TTC549 (cell line): Measurements from ENCODE around the gene INPP5E.

ENCODE experiments used
- FAIRE-seq: peaks from 2 replicates; lab custom pipeline; 2012; peaks lifted over from hg19 to GRCh38; lab: Jason Lieb, UNC

INPP5E gene, protein sequence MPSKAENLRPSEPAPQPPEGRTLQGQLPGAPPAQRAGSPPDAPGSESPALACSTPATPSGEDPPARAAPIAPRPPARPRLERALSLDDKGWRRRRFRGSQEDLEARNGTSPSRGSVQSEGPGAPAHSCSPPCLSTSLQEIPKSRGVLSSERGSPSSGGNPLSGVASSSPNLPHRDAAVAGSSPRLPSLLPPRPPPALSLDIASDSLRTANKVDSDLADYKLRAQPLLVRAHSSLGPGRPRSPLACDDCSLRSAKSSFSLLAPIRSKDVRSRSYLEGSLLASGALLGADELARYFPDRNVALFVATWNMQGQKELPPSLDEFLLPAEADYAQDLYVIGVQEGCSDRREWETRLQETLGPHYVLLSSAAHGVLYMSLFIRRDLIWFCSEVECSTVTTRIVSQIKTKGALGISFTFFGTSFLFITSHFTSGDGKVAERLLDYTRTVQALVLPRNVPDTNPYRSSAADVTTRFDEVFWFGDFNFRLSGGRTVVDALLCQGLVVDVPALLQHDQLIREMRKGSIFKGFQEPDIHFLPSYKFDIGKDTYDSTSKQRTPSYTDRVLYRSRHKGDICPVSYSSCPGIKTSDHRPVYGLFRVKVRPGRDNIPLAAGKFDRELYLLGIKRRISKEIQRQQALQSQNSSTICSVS

DNA sequence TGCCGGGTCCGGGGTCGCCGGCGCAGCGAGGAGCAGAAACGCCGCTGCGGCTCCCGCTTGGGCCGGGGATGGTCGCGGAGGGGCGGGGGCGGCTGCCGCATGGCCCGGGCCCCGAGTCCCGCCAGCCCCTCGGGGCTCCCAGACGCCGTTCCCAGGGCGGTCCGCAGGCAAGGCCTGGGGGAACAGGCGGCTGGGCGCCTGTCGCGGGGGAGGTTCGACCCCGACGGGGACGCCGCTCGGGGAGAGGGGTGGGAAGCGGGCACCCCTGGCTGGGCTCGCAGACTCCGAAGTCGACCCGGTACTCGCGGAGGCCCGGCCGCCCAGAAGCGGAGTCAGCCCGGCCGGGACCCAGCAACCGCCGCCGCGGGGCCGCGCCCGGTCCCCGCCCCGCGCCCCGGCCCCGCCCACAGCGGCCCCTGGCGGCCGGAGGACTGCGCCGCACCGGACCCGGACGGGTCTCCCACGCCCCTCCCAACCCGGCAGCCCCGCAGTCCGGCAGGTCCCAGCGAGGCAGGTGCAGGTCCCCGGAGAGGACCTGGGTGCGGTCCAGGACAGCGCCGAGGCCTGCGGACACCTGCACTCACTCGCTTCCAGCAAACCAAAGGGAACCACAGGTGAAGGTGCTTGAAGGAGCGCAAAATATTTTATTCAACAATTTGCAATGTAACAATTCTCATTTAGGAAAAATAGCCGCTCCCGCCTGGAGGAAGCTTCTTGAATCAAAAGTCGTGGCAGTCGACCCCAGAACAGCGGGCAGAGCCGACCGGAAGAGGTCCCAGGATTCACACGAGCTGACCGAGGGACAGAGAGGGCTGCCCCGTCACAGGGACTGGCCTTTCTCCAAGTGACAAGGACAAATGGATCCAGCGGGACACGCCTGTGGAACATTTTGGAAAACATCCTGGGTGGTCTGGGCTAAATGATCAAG lies at the start of gene INPP5E:
TSS of gene INPP5E (minus strand) at position 365 of the 928 bp plus-strand sequence. CDS start 426 bp downstream, outside the sequence.
- FAIRE-seq = no peak

DNA sequence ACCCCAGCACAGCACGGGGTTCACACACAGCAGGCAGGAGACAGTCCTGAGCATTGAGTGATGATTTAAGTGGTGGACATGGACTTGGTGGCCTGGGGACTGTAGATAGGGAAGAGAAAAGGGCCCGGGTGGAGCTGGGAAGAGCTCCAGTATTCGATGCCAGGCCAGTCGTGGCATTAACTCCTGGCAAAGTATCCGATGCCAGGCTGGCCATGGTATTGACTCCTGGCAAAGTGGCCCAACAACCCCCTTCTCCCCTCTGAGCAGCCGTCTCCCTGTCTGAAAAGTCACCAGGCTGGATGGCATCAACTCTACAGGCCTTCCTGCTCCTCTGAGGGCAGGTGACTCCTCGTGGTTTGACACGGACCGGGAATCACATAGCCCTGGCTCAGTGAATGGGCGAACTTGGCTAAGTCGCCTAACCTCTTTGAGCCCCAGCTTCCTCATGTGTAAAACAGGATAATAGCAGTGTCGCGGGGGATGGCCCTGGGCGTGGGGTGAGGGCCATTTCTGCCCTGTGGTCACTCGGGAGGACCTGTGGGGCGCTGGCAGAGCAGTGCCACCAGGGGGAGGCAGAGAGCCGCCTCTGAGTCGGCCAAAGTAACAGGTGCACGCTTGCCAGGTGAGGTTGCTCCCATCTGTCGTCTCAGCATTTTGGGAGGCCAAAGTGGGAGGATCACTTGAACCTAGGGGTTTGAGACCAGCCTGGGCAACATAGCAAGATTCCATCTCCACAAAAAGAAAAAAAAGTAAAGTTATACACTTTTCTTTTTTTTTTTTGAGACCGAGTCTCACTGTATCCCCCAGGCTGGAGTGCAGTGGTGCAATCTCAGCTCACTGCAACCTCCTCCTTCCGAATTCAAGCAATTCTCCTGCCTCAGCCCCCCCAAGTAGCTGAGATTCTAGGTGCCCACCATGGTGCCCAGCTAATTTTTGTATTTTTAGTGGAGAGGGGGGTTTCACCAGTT lies 48.9 kb upstream of the INPP5E start:
- no peak for FAIRE-seq

DNA sequence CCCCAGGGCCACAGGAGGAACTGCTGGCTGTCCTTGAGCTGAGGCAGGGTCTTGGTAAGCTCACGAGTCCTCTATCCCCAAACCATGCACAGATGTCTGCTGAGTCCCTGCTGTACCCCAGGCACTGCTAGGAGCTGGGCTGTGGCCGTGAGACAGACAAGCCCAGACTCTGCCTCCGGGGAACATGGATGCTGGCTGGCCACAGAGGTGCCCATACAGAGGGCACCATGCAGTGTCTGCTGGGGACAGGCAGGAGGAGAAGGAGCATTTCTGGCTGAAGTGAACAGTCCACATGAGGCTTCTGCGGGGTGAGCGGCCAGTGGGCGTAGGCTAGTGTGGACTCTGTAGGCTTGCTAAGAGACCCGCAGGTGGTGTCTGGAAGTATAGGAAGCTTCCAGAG lies 48.0 kb upstream of the INPP5E start:
- no peak for FAIRE-seq

DNA sequence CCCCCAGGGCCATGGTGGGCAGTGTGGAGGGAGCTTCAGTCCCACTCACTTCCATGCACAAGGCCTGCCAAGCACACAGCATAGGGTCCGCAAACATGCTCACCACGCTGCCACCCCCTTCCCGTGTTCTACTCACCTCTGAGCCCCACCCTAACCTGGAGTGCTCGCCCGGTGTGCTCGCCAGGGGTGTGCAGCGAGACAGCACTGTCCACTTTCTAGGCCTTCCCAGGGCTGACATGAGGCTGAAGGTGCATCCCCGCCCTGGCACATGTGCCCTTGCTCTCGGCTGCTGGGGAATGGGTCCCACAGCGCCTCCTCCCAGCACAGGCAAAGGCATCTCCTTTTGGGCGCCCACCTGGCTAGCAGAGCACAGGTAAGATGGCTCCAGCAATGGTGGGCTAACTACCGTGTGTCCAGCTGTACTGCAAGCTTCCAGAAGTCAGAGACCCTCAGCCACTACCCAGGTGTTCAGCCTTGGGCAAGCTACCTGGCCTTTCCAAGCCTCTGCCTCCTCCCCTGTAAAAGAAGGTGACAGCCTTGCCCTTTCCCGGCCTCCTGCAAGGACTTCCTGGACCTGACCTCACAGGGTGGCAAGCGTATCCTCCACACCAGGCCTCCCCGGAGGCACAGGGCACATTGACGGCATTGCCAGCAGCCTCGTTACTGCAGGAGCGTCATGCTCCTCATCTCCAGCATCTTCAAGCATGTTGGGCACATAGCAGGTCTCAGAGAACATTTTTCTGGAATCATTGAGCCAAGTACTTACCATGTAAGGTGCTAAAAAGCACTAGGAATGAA lies 47.4 kb upstream of the INPP5E start:
- FAIRE-seq = no peak

DNA sequence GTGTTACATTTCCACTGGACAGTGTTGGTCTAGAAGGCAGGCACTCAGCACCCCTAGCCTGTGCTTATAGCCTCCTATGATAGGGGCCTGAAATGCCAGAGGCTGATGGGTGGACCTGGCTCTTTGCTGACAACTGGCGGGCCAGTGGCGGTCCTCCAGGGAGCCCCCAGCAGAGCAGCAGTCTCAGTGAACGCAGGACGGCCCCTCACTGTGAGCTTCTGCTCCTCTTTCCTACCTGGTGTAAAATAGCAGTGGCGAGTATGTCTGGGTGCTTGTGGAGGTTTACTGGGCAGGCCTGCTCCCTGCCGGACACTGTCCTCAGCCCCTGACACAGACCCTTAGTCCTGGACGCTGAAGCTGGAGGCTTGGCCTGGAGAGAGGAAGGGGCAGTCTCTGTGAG lies 46.5 kb upstream of the INPP5E start:
- FAIRE-seq = no peak

DNA sequence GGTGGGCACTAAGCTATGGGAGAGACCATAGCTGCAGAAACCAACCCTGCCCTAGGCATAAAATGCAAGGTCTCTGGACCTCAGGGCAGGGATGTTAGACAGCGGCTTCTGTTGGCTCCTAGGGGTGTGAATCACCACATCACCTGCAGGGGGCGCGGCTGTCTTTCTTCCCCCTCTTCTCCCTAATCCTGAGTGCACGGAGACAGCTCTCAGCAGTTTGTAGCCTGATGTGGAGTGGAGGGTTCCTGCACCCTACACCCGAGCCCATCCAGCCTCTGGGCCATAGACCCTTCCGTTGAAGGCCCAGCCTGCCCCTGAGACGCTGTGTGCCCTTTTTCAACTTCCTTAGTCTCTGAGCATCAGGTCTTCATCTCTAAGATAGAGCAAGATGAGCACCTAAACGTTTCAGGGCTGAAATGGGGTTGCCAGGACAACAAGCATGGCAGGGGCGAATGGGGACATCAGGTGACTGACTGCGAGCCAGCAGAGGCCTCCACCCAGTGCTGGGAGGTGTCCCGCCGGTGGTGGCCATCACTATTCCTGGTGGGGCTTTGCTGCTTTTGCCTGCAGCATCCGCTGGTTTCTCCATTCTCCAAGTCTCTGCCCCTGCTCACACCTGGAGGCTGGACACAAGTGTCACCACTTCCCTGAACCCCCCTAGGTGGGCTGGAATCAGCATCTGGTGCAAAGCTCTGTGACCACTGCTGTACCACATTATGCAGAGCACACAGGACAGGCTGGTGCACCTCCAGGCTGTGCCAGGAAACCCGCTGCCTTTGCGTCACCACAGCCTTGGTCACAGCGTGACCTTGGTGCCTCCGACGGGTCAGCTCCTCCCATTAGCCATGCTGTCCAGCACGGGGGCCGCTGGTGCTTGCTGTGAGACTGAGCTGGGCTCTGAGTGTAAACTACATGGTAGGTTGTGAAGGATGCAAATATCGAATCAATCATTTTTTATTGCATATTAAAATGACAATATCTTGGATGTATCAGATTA lies 45.7 kb upstream of the INPP5E start:
- FAIRE-seq = no peak

DNA sequence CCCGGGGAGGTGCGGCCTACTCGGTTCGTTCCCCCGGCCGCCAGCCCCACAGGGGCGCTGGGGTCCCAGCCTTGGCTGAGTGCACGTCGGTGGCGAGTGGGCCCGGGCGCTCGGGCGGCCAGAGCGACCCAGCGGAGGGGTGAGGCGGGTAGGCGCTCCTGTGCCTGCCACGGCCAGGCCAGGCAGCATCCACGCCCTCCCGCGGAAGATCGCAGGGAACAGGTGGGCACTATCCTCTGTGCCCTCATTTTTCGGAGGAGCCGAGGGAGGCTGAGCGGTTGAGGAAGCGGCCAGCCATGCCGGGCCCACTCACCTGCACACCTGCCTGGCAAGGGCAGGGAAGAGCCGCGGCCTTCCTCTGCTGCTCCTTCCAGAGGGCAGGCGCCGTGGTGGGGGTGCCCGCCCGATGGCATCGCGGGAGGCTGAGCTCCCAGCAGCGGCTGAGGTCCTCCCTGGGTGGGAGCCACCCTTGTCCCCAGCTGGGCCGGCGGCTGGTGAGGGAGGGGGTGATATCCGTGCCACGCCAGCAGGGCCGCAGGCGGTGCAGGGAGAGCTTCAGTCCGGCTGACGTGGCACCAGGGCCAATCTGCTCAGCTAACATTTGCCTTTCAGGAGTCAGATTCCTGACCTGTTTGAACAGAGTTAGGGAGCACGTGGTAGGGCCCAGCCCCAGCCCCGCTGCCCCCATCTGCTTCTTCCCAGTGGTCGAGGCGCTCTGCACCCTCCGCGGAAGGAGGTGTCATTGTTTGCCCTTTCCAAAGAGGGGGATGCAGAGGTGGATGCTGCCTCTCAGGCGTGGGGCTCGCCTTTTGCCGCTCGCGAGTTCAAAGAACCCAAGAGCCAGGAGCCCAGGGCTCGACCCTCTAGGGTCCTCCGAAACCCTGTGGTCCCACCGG lies 44.8 kb upstream of the INPP5E start:
- no peak for FAIRE-seq

DNA sequence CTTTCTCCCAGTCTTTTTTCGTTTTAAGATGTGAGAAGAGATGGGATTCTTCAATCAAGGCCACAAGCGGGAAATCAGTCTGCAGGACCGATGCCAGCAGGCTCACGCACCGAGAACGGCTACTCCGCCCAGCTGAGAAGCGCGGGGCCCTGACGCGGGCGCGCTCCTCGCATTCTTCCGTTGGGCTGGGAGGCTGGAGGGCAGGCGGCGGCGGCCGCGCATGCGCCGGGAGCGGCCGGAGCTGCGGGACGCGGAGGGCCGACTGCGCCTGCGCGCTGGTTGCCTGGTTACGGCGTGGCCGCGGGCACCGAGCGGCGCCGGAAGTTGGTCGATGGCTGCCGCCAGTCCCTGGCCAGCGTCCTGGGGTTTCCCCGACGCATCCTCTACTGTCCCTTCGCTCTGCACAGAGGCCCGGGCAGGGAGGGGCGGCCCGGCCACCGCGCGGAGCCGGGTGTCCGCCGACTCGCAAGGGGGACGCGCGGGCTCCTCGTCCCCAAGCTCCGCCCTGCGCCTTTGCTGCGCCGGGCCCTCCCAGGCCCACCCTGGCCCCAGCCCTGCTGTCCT lies 44.0 kb upstream of the INPP5E start:
- FAIRE-seq = no peak

DNA sequence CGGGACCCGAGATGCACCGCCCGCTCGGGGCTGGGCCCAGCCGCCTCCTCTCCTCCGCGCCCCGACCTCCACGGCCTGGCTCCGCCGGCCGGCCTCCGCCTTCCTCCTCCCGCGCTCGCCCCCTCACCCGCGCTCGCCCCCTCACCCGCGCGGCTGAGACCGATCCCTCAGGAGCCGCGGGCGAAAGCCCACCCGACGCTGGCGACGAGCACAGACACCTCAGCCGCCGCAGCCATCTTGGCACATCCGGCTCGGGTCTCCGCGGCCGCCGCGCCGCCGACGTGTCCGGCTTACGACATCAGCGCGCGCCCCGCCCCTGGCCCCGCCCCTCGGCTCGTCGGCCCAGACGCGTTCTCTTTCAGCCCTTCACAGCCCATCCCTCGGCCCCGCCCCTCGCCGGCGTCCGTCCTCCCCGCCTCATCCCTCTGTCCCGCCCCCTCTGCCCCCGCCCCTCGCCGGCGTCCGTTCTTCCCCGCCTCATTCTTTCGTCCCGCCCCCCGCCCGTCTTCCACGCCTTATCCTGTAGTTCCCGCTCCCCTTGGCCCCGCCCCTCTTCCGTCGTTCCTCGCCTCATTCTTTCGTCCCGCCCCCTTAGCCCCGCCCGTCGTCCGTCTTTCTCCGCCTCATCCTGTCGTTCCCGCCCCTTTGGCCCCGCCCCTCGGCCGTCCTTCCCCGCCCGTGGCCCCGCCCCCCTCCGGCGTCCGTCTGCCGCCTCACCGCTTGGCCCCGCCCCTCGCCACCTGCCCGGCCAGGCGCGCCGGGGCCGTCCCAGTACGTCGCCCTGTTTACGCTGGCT lies 43.3 kb upstream of the INPP5E start, which contains the start of gene SEC16A:
TSS of gene SEC16A (minus strand) at position 248 of the 796 bp plus-strand sequence. CDS start 5,425 bp downstream, outside the sequence.
- FAIRE-seq = no peak

DNA sequence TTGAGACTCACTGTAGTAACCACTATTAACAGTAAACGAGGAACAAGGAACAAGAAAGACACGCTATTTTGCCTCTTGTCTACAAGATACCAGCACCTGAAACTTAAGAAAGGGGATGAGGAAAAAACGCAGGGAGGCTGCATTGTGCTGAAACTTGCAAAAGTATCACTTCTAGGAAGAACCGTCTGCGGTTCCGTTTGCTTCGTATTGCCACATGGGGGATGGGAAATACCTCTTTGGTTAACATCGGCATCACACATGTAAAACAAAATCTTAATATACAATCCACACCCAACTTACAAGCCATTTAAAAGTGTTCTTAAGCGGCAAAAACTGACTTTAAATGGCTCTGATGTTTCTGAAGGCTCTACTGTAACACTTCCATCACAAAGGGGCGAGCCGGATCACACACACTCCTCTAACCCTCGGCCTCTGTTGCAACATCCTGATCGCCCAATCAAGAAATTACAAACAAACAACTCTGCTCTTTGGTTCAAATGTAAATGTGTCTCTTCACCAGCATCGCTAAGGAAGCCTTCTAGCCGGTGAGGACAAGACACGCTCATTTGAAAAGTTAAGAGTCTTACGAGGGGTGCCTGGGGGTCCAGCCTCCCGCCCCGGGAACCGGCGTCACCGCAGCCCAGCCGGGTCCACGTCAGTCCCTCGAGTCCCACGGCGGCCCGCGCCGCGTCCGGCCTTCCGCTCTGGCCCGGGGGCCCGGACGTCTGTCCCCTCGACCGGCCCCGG lies 42.6 kb upstream of the INPP5E start:
- no peak for FAIRE-seq

DNA sequence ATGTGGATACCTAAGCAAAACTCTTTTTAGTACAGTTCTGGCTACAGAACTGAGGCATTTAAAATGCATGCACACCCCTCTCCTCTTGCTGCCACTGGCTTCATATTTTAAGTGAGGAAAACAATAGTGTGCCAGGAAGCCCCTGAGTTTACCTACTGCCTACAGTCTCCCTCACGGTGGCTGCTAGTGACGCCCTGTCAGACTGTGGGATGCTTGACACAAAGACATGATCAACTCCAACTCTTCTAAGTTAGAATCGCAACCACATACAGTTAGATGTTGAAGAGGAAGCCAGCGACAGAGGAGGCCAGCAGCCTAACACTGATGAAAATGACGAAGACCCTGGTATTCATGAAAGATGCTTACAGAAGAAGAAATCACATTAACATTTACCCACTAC lies 41.9 kb upstream of the INPP5E start:
- FAIRE-seq = no peak

DNA sequence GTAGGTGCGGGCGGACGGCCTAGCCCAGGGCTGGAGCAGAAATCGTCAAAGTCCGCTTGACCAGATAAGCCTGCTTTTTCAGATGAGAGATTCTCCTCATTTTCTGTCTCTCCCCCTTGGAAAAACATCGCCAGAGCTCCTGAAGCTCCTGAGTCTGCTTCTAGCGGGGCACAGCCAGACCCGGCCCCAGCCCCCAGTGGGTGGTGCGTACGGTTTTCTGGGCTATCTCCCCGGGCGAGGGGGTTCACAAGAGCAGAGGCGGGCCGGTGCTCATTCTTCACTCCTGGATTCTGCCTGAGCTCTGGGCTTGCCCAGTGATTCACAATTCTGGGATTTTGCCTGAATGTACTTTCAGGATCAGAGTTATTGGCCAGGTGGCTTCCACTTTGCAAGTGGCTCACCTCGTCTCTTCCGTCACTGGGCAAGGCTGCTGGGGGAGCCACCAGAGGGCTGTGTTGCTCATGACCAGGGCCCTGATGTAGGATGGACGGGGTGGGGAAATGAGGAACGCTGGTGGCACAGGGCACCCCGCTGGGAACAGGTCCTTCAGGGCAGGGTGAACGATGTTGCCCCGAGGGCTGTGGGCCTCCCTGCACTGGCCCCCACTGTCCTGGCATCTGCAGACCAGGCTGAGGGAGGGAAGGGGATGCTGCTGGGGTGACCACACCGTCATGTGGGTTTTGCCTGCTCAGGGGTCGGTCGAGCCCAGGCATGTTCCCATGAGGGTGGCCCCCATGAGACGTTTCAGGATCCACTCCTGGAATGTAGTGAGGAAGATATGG lies 36.9 kb upstream of the INPP5E start:
- no peak for FAIRE-seq

DNA sequence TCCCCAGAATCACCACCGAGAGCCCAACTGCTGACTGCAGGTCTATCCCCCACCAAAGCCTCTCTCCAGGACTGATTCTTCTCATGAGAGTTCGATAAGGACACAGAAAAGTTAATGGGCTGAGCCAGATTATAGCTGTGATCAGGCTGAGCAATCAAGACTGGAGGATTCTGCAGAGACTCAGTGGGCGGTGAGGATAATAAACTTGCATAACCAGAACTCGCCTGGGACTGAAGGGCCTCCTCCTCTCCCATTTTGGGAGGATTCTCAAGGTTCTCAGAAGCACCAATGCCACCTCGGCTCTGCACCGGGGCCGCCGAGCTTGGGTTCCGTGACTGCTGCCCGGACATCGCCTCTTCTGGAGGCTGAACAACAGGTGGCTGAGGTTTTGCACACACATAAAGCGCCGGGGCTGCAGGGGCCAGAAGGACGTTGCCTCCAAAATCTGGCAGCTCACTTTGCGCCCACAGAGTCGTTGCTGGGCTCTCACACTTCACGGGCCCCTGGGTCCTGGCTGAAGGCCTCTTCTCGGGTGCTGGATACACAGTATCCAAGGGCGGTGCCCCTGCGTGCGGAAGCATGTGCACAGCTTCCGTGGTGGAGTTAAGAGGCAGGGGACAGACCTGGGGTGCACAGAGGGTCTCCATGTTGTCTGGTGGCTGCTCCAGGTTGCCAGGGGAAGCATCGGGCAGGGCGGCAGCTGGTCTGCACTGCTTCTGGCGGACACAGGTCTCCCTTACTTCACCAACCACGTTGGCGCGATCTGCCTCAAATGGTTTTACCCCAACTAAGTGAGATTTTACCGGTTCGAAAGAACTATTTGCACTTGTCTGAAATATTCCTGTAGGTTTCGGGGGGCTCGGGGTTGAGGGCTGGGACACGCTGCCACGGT lies 35.6 kb upstream of the INPP5E start:
- no peak for FAIRE-seq

DNA sequence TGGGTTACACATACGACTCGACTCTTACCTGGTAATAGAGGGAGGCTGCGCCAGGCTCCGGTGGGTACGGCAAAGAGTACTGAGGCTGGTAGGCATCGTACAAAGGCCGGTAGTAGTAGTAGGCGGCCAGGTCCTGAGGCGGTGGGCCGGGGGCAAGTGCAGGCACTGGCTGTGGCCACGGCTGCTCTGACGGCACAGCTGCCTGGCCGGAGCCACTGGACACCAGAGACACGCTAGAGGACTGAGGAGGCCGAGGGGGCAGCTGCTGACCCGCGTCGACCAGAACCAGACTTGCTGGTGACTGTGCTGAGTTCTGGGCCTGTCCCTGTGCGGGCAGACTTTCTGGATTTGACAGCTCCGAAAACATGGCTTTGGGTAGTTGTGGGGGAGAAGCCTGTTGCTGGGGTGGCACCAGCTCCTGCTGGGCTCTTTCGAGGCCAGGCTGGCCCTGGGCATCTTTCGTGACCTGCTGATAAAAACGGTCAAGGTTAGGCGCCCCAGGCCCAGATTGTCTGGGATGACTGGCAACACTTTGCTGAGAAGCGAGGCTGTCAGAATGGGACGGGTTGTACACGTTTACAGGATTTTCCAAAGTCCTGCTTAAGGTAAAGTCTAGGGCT lies 34.5 kb upstream of the INPP5E start:
- no peak for FAIRE-seq
